SK-N-SH treated with all-trans-retinoic acid at 6 μM for 48 hours (cell line): Measurements from ENCODE around the gene HASPIN.

Experiments used
- ARNTL ChIP-seq: fragments of 450-650 bp; formaldehyde crosslinking; IDR thresholded peaks from 2 replicates; pipeline ENCODE4 v1.5.0; 2020; ENCODE audit warnings: low read depth, mild to moderate bottlenecking, moderate library complexity, borderline replicate concordance
- CREB5 ChIP-seq: fragments of 250-450 bp; sonication (Bioruptor Pico); IDR thresholded peaks from 2 replicates; pipeline ENCODE4 v1.5.1; 2020; ENCODE audit warnings: low read depth, mild to moderate bottlenecking, moderate library complexity
- PPARA ChIP-seq: fragments of 250-450 bp; sonication (Bioruptor Pico); IDR thresholded peaks from 2 replicates; pipeline ENCODE4 v1.5.0; 2020; ENCODE audit warnings: mild to moderate bottlenecking, borderline replicate concordance
- TCF4 ChIP-seq: fragments of 250-450 bp; sonication (Bioruptor Pico); IDR thresholded peaks from 2 replicates; pipeline ENCODE4 v1.8.0; 2021; ENCODE audit warnings: mild to moderate bottlenecking, moderate library complexity, borderline replicate concordance
- ZFP3 ChIP-seq: fragments of 250-450 bp; sonication (Bioruptor Pico); IDR thresholded peaks from 2 replicates; pipeline ENCODE4 v1.5.0; 2020; ENCODE audit warnings: mild to moderate bottlenecking, moderate library complexity
- ZNF565 ChIP-seq: fragments of 450-650 bp; formaldehyde crosslinking; conservative IDR thresholded peaks from 2 replicates; pipeline ENCODE4 v1.5.0; 2020; ENCODE audit warnings: low read depth, mild to moderate bottlenecking, moderate library complexity
- TF ChIP-seq, protein P1 (sequence below): fragments of 250-450 bp; sonication (Bioruptor Pico); IDR thresholded peaks from 2 replicates; pipeline ENCODE4 v1.5.0; 2020; ENCODE audit warnings: mild to moderate bottlenecking, moderate library complexity

- TF ChIP-seq TCF4 (CRISPR knock-in tag) (no peak), ZNF565 (CRISPR knock-in tag) (no peak), CREB5 (CRISPR knock-in tag) (no peak), ZFP3 (CRISPR knock-in tag) (no peak), PPARA (CRISPR knock-in tag) (no peak), ARNTL (no peak)
- TF ChIP-seq, protein P1, sequence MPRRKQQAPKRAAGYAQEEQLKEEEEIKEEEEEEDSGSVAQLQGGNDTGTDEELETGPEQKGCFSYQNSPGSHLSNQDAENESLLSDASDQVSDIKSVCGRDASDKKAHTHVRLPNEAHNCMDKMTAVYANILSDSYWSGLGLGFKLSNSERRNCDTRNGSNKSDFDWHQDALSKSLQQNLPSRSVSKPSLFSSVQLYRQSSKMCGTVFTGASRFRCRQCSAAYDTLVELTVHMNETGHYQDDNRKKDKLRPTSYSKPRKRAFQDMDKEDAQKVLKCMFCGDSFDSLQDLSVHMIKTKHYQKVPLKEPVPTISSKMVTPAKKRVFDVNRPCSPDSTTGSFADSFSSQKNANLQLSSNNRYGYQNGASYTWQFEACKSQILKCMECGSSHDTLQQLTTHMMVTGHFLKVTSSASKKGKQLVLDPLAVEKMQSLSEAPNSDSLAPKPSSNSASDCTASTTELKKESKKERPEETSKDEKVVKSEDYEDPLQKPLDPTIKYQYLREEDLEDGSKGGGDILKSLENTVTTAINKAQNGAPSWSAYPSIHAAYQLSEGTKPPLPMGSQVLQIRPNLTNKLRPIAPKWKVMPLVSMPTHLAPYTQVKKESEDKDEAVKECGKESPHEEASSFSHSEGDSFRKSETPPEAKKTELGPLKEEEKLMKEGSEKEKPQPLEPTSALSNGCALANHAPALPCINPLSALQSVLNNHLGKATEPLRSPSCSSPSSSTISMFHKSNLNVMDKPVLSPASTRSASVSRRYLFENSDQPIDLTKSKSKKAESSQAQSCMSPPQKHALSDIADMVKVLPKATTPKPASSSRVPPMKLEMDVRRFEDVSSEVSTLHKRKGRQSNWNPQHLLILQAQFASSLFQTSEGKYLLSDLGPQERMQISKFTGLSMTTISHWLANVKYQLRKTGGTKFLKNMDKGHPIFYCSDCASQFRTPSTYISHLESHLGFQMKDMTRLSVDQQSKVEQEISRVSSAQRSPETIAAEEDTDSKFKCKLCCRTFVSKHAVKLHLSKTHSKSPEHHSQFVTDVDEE (CRISPR knock-in tag), result no peak
These were observed 31.8 kb downstream of the HASPIN start for GRCh38 chr17:3755335-3756030.
